ENCODE results near the gene FBXW2. TPM values are rescaled to one million over a fixed set of nuclear protein-coding genes. Genes with fewer than 3 reads are reported as not detected.

FBXW2 gene
- total and polyA plus RNA-seq, 3 donors from 2014 or later: 46.5 to 58.7 (median 52.9) TPM

- WGBS, 2 donors: 90 to 96% methylated on average over 1 of the region's 1 CpG
- intact Hi-C loops (cut with DNase I; ENCODE audit: low total_unique reads): no loop called here
Measured at GRCh38 chr9:120768886-120769285, 24.3 kb downstream of the FBXW2 start.

DNA sequence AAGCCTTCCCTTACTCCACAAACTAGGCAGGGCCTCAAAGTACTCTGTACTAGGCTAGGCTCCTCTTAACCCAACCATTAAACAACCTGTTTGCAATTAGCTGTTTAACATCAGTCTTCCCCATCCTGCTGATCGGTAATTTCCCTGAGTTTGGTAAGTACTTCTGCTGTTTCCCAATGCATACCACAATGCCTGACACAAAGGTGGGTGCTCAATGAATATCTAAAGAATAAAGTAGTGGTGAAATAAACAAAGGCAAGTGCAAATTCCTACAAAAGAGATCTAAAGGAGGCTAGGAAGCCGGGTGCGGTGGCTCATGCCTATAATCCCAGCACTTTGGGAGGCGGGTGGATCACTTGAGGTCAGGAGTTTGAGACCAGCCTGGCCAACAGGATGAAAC, 25.0 kb downstream of the FBXW2 start:
- Histone ChIP-seq H3K9me3 (no peaks in the 10 kb centered on the region), H3K27ac (no peak overlapping the region), H3K4me1 (no peaks in the 10 kb centered on the region), H3K4me3 (no peak overlapping the region), H3K27me3 (no peaks in the 10 kb centered on the region), H3K36me3 (ENCODE audit: low read depth, missing control alignments) (no peaks in the 10 kb centered on the region)
- no peak for DNase-seq
- TF ChIP-seq CTCF (IDR thresholded peaks at IDR 0.05): no peak
- no peak for TF ChIP-seq POLR2A (IDR thresholded peaks at IDR 0.05)
- intact Hi-C loops (cut with DNase I; ENCODE audit: low total_unique reads): no loop called here
- 88 to 92% methylated on average over 4 of the region's 4 CpGs for WGBS, 2 donors

More at GRCh38 chr9:120768886-120769285, 24.3 kb downstream of the FBXW2 start:
- H3K9me3 ChIP-seq: no peaks in the 10 kb centered on the region
- no peaks in the 10 kb centered on the region for H3K27me3 ChIP-seq
- H3K4me3 ChIP-seq: no peak overlapping the region
- no peaks in the 10 kb centered on the region for H3K4me1 ChIP-seq
- no peak overlapping the region for H3K27ac ChIP-seq
- TF ChIP-seq CTCF (IDR thresholded peaks at IDR 0.05) (no peak), POLR2A (IDR thresholded peaks at IDR 0.05) (no peak)
- H3K36me3 ChIP-seq (ENCODE audit: low read depth, missing control alignments): no peaks in the 10 kb centered on the region
- DNase-seq: no peak

DNA sequence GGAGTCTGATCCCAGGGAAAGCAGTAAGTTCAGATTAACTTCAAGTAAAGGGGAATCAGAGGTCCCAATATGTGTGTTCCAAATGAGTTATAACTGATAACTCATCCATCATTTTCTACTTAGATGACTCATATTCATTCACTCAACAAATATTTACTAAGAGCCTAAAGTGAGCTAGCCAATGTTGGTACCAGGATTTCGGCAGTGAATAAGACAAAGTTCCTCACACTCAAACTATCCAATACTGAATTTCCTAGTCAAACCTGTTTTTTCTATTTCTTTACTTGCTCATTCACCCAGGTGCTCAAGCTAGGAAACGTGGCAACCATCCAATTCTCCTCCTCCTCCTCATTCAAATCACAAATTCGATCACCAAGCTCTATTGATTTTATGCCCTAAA, 25.8 kb downstream of the FBXW2 start:
- no peaks in the 10 kb centered on the region for H3K9me3 ChIP-seq
- intact Hi-C loops (cut with DNase I; ENCODE audit: low total_unique reads): no loop called here

DNA sequence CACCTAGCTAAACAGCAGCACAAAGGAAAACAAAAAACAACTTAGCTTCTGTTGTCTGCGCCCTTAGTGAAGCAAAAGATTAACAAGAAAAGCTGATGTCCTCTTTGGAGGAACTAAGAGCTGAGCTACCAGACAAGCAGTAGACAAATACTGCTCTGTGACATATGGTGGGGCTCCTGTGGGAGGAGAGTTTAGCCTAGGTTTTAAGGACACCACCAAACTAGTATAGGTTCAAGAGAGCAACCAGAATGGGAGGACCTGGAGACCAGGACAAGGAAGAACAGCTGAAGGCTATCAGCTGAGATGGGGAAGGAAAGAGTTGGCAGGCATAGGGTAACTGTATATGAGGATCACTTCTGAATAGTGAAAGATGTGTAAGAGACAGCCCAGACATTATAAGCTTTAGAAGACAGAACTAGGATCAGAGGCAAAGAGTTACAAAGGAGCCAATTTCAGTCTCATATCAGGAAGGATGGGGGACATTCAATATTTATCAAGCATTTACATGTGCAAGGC, 27.2 kb downstream of the FBXW2 start:
- no peak for TF ChIP-seq POLR2A (IDR thresholded peaks at IDR 0.05)
- TF ChIP-seq CTCF (IDR thresholded peaks at IDR 0.05): no peak
- no peaks in the 10 kb centered on the region for H3K4me1 ChIP-seq
- no peak for DNase-seq
- H3K4me3 ChIP-seq: no peak overlapping the region
- H3K9me3 ChIP-seq: no peaks in the 10 kb centered on the region
- intact Hi-C loops (cut with DNase I; ENCODE audit: low total_unique reads): no loop called here
- no peaks in the 10 kb centered on the region for H3K27me3 ChIP-seq
- 84 to 90% methylated on average over 1 of the region's 1 CpG for WGBS, 2 donors
- no peaks in the 10 kb centered on the region for H3K36me3 ChIP-seq (ENCODE audit: low read depth, missing control alignments)
- H3K27ac ChIP-seq: no peak overlapping the region

More for the DNA sequence above, 25.8 kb downstream of the FBXW2 start:
- DNase-seq: no peak
- whole genome bisulfite sequencing, 2 donors: 90 to 94% methylated on average over 3 of the region's 3 CpGs
- Histone ChIP-seq H3K27ac (no peak overlapping the region), H3K27me3 (no peaks in the 10 kb centered on the region), H3K36me3 (ENCODE audit: low read depth, missing control alignments) (no peaks in the 10 kb centered on the region), H3K4me1 (no peaks in the 10 kb centered on the region), H3K4me3 (no peak overlapping the region)
- TF ChIP-seq POLR2A (IDR thresholded peaks at IDR 0.05): no peak
- no peak for TF ChIP-seq CTCF (IDR thresholded peaks at IDR 0.05)

DNA sequence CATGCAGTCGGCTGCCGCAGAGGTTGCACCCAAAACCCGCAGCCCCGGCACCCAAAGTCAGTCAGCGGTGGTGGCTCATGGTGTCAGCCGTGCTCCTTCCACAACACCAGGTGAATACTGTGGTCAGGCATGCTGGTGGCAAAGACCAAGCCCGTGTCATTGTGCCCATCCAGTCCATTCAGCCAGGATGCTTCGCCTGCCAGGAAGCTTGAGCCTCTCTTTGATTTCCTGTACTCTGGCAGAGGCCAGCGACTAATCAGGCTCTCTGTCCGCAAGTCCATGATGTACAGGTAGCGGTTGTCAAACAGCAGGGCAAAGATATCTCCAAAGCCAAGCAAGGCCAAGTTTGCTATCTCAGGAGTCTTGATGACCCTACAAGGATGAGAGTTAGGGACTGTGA, 28.7 kb downstream of the FBXW2 start:
- intact Hi-C loops (cut with DNase I; ENCODE audit: low total_unique reads): no loop called here
- Histone ChIP-seq H3K4me3 (no peak overlapping the region), H3K27me3 (no peaks in the 10 kb centered on the region), H3K27ac (no peak overlapping the region), H3K4me1 (no peaks in the 10 kb centered on the region), H3K9me3 (no peaks in the 10 kb centered on the region), H3K36me3 (ENCODE audit: low read depth, missing control alignments) (no peaks in the 10 kb centered on the region)
- no peak for DNase-seq
- TF ChIP-seq CTCF (IDR thresholded peaks at IDR 0.05): no peak
- TF ChIP-seq POLR2A (IDR thresholded peaks at IDR 0.05): no peak
- WGBS, 2 donors: 93 to 96% methylated on average over 11 of the region's 11 CpGs
